NCI-H748 (cell line): ENCODE measurements around the gene RGS3.

Source experiments
- DNase-seq: peaks from one replicate; lab custom pipeline; 2025; ENCODE audit not compliant: unreplicated experiment; lab: John Stamatoyannopoulos, UW

RGS3 gene

GRCh38 chr9:113569472-113570060 is 106.0 kb downstream of the RGS3 start:
- no peak for DNase-seq

DNA sequence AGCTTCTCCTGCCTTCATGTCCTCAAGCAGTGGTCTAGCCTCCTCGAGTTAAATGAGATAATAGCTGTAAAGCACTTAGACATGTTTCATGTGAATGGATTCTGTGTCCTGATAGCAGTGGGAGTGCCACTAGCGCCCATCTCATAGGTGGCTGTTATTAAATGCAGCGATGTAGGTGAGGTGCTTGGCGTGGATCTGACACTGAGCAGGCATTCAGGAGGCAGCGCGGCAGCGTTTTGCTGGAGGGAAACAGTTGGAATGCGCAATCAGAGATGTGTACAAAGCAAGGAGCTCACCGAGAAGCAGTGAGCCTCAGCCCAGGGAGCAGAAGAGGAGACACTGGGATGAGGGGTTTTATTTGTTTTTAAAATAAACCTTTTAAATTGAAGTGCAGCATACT is 106.6 kb downstream of the RGS3 start:
- no peak for DNase-seq

DNA sequence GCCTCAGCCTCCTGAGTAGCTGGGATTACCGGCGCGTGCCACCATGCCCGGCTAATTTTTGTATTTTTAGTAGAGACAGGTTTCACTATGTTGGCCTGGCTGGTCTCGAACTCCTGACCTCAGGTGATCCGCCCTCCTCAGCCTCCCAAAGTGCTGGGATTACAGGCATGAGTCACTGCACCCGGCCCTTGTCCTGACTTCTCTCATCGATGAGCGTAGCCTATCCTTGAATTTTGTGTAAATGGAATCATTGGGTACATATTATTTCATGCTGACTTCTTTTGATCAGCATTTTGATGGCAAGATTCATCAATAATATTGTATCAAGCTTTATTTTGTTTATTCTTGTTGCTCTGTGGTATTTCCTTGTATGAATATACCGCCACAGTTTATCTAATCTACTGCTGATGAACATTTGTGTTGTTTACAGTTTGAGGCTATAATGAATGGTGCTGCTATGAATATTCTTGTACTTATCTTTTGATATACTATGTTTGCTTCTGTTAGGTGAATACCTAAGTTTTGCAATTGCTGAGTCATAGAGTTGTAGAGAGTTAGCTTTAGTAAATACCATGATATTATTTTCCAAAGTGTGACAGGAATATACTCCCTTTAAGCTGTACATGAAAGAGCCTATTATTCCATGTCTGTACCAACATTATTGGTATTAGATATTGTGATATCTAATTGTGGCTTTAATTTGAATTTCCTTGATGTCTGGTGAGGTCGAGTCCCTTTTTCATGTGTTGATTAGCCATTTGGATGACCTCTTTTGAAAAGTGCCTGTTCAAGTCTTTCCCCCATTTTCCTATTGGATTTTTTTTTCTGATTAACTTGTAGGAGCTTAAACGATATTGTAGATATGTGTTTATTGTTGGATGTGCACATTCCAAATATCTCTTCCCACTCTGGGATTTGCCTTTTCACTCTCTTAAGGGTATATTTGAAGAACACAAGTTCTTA is 107.5 kb downstream of the RGS3 start:
- no peak for DNase-seq

DNA sequence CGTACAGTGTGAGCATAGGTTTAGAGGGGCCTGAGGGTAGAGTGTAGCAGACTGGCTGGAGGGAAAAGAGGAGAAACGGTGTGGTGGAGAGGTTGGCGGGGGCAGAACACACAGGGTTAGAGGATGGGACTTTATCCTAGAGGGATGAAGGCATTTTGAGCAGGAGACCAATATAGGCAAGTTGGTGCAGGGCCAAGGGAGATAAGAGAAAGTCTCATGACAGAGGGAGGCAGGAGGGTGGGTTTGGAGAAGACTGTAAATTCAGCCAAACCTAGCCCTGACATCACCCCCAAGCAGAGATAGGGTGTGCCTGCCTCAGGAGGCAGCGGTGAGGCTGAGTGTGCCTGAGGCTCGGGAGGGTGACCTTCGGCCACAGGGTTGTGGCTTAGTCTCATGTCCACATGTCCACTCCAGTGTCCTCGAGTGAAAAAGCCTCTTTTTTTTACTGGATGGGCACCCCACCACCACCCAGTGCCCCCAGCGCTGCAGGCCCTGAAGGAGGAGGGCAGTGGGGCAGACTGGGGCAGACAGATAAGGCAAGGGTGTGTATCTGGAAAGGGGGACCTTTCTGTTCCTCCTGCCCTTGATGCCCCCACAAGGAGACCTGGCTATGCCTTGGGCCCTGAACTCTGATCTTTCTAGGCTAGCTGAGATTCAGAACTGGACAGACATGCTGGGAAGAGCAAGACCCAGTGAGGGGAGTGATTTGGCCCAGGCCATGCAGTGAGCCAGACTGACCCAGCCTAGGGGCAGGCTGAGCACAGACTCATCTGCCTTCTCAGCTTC is 108.7 kb downstream of the RGS3 start:
- no peak for DNase-seq

DNA sequence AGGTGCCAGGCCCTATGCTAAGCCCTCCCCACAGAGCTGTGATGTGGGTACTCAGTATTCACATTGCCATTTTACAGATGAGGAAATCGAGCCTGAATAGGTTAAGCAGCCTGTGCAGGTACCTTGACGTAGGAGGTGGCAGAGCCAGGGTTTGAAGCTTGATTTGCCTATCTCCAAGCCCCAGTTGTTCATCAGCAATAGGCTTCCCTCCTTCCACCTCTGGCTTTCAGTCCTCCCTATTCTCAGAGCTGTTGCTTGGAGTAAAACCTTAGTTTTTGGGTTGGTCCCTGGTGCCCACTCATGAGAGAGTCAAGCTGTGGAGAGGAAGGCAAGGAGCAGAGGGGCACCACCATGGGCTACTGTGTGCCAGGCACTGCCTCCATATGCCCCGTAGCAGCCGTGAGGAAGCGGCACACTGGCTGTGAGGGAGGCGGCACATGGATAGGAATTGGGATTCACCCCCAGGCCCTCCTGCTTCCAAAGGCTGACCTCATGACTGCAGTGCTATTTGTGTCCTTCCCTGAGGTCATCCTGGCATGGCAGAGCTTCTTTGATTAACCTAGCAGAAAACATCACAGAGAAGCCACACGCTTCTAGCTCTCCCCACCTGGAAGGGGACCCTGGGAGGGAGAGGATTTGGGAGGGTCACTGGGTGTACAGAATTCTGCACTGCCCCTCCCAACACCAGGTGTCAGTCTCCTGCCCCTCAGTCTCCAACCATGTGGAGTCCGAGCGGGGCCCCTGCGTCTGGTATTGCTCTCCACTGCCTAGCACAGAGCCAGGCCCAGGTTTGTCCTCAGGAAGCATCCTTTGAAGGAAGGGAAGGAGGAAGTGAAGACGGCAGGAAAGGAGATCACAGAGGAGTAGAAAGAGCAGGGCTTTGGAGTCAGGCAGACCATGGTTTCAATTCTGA is 109.8 kb downstream of the RGS3 start:
- no peak for DNase-seq

DNA sequence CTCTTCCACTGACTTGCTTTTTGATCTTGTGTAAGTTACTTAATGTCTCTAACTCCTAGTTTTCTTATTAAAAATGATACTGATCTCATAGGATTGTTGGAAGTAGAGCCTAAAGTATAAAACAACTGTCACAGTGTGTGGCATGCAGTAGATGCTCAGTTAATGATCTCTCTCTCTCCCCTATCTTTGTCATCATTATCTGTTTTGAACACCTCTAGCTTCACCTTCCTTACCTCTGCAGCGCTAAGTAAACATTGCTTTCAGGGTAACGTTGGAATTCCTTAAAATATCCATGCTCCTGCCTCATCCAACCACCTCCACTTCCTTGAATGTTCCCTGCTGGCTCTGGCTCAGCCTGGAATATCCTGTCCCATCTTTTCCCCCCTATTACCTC is 110.4 kb downstream of the RGS3 start:
- no peak for DNase-seq

- no peak for DNase-seq
Observed at GRCh38 chr9:113574441-113575262, 111.1 kb downstream of the RGS3 start.

GRCh38 chr9:113577525-113578261 is 114.2 kb downstream of the RGS3 start:
- no peak for DNase-seq

DNA sequence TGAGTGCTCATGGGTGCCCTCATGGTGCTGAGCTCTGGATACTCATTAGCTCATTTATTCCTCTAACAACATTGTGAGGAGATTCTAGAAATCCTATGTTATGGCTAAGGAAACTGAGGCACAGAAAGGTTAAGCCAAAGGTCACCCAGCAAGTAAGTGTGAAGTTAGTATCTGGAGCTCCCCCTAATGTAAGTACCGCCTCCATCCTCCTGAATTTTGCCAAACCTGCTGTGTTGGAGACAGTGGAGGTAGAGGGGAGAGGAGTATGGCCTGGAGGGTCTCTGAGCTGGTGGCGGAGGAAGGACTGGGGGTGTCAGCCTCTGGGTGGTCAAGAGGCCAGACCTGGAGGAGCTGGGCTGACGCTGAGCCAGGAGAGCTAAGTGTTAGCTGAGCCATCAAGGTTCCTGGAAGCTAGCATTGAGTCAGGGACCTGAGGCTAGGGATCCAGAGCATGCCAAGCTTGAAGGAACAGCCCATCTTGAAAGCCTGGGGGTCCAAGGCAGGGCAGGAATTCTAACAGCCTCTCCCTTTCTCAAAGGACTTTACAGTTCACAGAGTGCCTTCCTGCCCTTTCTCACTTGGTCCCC is 114.8 kb downstream of the RGS3 start:
- DNase-seq = no peak

DNA sequence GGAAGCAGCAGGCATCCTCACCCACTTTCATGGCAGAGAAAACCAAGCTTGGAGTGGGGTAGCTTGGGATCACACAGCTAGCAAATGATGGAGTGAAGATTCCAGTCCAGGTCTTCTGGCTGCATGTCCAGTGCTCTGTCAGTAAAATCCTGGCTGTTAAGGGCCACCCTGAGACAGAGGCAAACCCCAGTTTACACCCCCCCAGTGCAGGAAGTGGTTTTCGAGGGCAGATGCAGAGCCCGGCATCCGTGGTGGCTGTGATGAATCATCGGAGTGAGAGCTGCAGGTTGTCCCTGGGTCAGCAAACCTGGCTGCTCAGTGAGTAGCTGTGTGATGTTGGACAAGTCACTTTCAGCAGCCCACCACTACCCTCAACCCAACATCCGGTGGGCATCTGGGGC is 115.4 kb downstream of the RGS3 start:
- no peak for DNase-seq

- DNase-seq = no peak
Observed at GRCh38 chr9:113579283-113580040, 115.9 kb downstream of the RGS3 start.

GRCh38 chr9:113580041-113580953 is 116.8 kb downstream of the RGS3 start:
- DNase-seq = no peak

- DNase-seq = no peak
Observed at GRCh38 chr9:113580954-113581311, 117.4 kb downstream of the RGS3 start.

- DNase-seq = no peak
Observed at GRCh38 chr9:113581865-113582697, 118.6 kb downstream of the RGS3 start.

DNA sequence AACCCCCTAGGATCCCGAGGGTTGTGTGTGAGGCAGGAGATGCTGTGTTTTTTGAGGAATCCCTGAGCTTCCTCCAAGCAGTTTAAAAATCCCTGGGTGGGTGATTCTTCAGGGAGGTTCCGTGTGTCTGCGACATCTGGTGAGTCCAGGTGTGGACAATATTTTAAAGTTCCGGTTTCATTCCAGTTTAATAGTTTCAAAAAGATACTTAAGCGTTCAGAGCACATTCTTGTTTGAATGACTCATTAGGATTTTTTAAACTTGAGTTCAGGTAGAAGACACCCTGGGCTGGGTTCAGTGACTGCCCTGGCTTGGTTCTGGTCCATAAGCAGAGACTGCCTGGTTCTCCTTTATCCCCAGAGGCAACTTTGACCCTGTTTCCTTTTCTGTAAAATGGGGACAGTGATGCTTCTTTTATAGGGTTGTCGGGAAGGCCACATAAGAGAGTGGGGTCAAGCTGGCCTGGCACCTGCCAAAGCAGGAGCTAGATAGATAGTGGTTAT is 119.2 kb downstream of the RGS3 start:
- no peak for DNase-seq
